ENCODE results near the gene AQP11. TPM values are rescaled to one million over a fixed set of nuclear protein-coding genes. Genes with fewer than 3 reads are reported as not detected.

The AQP11 gene
- total RNA-seq, 1 experiment from 2014 or later = 12.7 TPM

DNA sequence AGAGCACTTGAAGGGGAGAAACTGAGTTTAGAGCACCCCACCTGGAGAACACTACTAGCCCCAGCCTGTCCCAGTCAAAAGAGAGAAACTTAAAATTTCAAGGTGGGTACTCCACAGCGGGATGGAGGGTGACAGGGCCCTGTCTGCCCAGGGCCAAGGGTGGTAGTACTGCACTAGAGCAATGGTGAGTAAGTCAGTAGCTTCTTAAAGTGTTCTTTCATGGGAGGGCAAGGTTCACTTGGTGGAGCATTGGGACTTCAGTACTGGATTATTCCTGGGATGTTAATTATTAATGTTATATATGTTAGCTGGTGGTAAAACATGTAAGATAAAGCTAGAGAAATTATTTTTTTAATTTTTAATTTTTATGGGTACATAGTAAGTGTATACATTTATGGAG, 28.5 kb upstream of the AQP11 start:
- Mint-ChIP-seq H3K27ac (ENCODE audit: unreplicated experiment) (peak overlapping the region; percentile 36), H3K27me3 (ENCODE audit: insufficient read depth, unreplicated experiment) (no peaks in the 10 kb centered on the region), H3K4me3 (ENCODE audit: unreplicated experiment) (peak overlapping the region; percentile 1), H3K9me3 (ENCODE audit: unreplicated experiment) (peaks cover 53% of the 10 kb centered on the region), H3K36me3 (ENCODE audit: insufficient read depth, unreplicated experiment) (no peaks in the 10 kb centered on the region), H3K4me1 (ENCODE audit: low read depth, unreplicated experiment) (peaks cover 27% of the 10 kb centered on the region)
- ChIA-PET CTCF (interaction anchor here (0.5 to 1.5 kb wide), 3 partner anchors 23 to 464 kb away, joined by 3 to 4 read pairs (median 3); no protein-coding TSS in a partner anchor), POLR2A (interaction anchor here (0.5 kb wide), 1 partner anchor 433 kb away, joined by 5 read pairs; the partner anchor contains the start of gene INTS4)
- intact Hi-C loops (cut with micrococcal nuclease; ENCODE audit: unreplicated experiment) = loop anchor here (2.0 kb wide), 1 partner anchor 28 kb away; the partner anchor contains the start of gene AQP11
- Histone ChIP-seq H3K4me3 (ENCODE audit: low read depth, low read length) (no peak overlapping the region), H3K4me1 (peaks cover 42% of the 10 kb centered on the region), H3K27me3 (replicated peaks; ENCODE audit: control insufficient read depth, insufficient read depth, low read length) (no peaks in the 10 kb centered on the region), H3K9me3 (peaks cover 37% of the 10 kb centered on the region), H3K36me3 (ENCODE audit: control insufficient read depth, insufficient read depth, low read length) (no peaks in the 10 kb centered on the region)
- DNase-seq = no peak
- BruUV-seq (replicated peaks) = no TSS peak
- TF ChIP-seq, protein P1, sequence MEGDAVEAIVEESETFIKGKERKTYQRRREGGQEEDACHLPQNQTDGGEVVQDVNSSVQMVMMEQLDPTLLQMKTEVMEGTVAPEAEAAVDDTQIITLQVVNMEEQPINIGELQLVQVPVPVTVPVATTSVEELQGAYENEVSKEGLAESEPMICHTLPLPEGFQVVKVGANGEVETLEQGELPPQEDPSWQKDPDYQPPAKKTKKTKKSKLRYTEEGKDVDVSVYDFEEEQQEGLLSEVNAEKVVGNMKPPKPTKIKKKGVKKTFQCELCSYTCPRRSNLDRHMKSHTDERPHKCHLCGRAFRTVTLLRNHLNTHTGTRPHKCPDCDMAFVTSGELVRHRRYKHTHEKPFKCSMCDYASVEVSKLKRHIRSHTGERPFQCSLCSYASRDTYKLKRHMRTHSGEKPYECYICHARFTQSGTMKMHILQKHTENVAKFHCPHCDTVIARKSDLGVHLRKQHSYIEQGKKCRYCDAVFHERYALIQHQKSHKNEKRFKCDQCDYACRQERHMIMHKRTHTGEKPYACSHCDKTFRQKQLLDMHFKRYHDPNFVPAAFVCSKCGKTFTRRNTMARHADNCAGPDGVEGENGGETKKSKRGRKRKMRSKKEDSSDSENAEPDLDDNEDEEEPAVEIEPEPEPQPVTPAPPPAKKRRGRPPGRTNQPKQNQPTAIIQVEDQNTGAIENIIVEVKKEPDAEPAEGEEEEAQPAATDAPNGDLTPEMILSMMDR (IDR thresholded peaks at IDR 0.05; ENCODE audit: insufficient read depth in 1 of 2, low read depth in 1 of 2, low read length in 1 of 2, severe bottlenecking in 1 of 2, unreplicated experiment in 1 of 2) = no peak

GRCh38 chr11:77568306-77568705, 21.4 kb upstream of the AQP11 start:
- Histone ChIP-seq H3K9me3 (peaks cover 3% of the 10 kb centered on the region; the same call in 1 of the 2 replicates), H3K27me3 (replicated peaks; ENCODE audit: control insufficient read depth, insufficient read depth, low read length) (no peaks in the 10 kb centered on the region), H3K4me1 (peaks cover 4% of the 10 kb centered on the region), H3K36me3 (ENCODE audit: control insufficient read depth, insufficient read depth, low read length) (no peaks in the 10 kb centered on the region), H3K4me3 (ENCODE audit: low read depth, low read length) (no peak overlapping the region)
- no peaks in the 10 kb centered on the region for H3K27me3 Mint-ChIP-seq (ENCODE audit: insufficient read depth, unreplicated experiment)
- intact Hi-C loops (cut with micrococcal nuclease; ENCODE audit: unreplicated experiment) = no loop called here
- no peak for DNase-seq
- ChIA-PET POLR2A (no interaction called here), CTCF (no interaction called here)
- TF ChIP-seq, protein P1 (IDR thresholded peaks at IDR 0.05; ENCODE audit: insufficient read depth in 1 of 2, low read depth in 1 of 2, low read length in 1 of 2, severe bottlenecking in 1 of 2, unreplicated experiment in 1 of 2) = no peak
- peaks cover 25% of the 10 kb centered on the region for H3K9me3 Mint-ChIP-seq (ENCODE audit: unreplicated experiment)
- H3K27ac Mint-ChIP-seq (ENCODE audit: unreplicated experiment) = no peak overlapping the region
- no peaks in the 10 kb centered on the region for H3K36me3 Mint-ChIP-seq (ENCODE audit: insufficient read depth, unreplicated experiment)
- H3K4me1 Mint-ChIP-seq (ENCODE audit: low read depth, unreplicated experiment) = peaks cover 9% of the 10 kb centered on the region
- no peak overlapping the region for H3K4me3 Mint-ChIP-seq (ENCODE audit: unreplicated experiment)
- BruUV-seq (replicated peaks) = no TSS peak

GRCh38 chr11:77568916-77569675, 20.7 kb upstream of the AQP11 start:
- BruUV-seq (replicated peaks) = no TSS peak
- Histone ChIP-seq H3K9me3 (peaks cover 2% of the 10 kb centered on the region; the same call in 1 of the 2 replicates), H3K4me3 (ENCODE audit: low read depth, low read length) (no peak overlapping the region), H3K36me3 (ENCODE audit: control insufficient read depth, insufficient read depth, low read length) (no peaks in the 10 kb centered on the region), H3K27me3 (replicated peaks; ENCODE audit: control insufficient read depth, insufficient read depth, low read length) (no peaks in the 10 kb centered on the region), H3K4me1 (peaks cover 4% of the 10 kb centered on the region)
- Mint-ChIP-seq H3K27ac (ENCODE audit: unreplicated experiment) (no peak overlapping the region), H3K4me1 (ENCODE audit: low read depth, unreplicated experiment) (peaks cover 9% of the 10 kb centered on the region), H3K27me3 (ENCODE audit: insufficient read depth, unreplicated experiment) (no peaks in the 10 kb centered on the region), H3K36me3 (ENCODE audit: insufficient read depth, unreplicated experiment) (no peaks in the 10 kb centered on the region), H3K4me3 (ENCODE audit: unreplicated experiment) (no peak overlapping the region), H3K9me3 (ENCODE audit: unreplicated experiment) (peaks cover 23% of the 10 kb centered on the region)
- CTCF ChIA-PET = no interaction called here
- TF ChIP-seq, protein P1 (IDR thresholded peaks at IDR 0.05; ENCODE audit: insufficient read depth in 1 of 2, low read depth in 1 of 2, low read length in 1 of 2, severe bottlenecking in 1 of 2, unreplicated experiment in 1 of 2) = no peak
- POLR2A ChIA-PET = no interaction called here
- no peak for DNase-seq
- intact Hi-C loops (cut with micrococcal nuclease; ENCODE audit: unreplicated experiment) = no loop called here

Measured in Caco-2 (cell line).